CD4-positive, alpha-beta T cell treated with Interleukin-10 for 1 hour (primary cell): ENCODE data around the gene HOGA1.
A peak's percentile ranks its signal among the peaks of the same experiment; 100 is the strongest.
"Not testable (repeated sequence)": the region's sequence is repeated elsewhere in the genome, so short reads cannot be mapped to it uniquely, and the experiment has no call there.

Source experiments
- DNase-seq: peaks from one replicate; pipeline ENCODE4 v3.0.0-alpha.2; 2020

The HOGA1 gene

GRCh38 chr10:97584060-97584797, at the start of gene HOGA1:
Gene HOGA1, plus strand, starts transcription at chr10:97584389. Its CDS starts 315 bp downstream, at chr10:97584704.
- DNase-seq, result no peak

GRCh38 chr10:97534746-97535367, 49.3 kb upstream of the HOGA1 start:
- DNase-seq, result peak; percentile 4

- no peak for DNase-seq
Observed at GRCh38 chr10:97537186-97537869, 46.9 kb upstream of the HOGA1 start.

DNA sequence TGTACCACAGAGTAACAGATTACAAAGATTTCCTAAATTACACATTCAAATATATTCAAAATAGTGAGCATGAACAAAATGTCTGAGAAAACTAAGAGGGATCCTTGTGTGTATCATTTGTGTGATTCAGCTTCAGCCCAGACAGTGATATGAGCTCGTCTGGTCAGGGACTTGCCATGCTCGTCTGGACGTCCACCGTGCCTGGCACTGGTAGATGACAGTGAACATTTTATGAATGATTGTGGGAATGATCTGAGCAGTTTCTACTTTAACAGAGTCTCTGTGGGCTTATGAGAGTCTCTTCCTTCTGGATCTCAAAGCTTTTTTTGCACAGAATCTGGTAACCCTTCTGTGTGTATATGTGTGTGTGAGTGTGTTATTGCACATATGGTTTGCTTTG, 45.8 kb upstream of the HOGA1 start:
- no peak for DNase-seq

GRCh38 chr10:97538839-97539238, 45.4 kb upstream of the HOGA1 start:
- no peak for DNase-seq

DNA sequence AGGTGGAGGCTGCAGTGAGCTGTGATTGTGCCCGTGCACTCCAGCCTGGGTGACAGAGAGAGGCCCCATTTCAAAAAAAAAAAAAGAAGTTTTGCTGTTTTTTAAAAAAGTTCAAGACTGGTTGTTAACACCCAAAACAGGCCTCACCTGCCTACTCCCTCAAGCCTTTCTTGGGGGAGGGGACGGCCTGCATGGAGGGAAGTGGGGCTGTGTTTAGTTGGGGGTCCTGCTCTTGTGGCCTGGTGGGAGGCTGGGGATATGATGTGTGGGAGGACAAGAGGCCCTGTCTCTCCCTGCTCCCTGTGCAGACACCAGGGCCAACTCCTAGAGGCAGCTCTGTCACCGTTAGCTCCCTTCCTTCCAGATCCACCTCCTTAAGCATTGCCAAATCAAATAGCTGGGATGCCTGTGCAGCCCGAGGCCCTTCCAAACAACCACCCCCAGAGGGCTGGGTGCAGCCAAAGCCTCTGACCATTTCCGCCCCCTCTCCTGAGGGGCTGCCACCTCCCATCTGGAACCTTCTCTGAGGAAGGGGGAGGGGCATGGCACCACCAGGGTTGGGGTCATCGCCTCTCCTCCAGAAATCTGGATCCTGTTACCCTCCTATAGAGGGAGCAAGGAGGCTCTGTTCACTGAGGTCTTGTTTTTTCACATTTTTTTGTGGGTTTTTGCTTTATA, 44.5 kb upstream of the HOGA1 start:
- DNase-seq, result no peak

- no peak for DNase-seq
Observed at GRCh38 chr10:97540669-97541500, 43.3 kb upstream of the HOGA1 start.

GRCh38 chr10:97542169-97543024, 41.8 kb upstream of the HOGA1 start:
- DNase-seq, result no peak

DNA sequence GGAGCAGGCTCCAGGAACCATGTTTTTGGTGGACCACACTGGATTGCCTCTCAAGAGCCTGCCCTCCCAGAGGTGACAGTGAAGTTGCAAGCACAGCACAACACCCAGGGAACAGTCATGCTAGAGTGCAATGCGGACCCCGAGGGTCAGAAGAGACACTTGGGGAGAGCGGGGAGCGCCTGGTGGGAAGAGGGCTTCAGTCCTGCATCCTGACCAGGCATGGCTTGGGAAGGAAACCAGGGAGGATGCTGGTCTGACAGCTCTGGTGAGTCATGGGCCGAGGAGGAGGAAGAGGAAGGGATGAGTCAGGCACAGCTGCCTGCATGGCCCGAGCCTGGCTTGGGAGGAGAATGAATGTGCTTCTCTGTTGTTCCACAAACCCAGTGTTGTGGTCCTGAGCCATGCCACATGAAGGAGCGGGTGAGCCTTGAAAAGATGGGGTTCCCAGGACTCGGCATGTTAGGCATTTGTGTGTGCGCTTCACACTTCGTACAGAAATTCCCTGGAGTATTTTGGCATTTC, 41.1 kb upstream of the HOGA1 start:
- no peak for DNase-seq

GRCh38 chr10:97546456-97547270, 37.5 kb upstream of the HOGA1 start:
- no peak for DNase-seq

- DNase-seq, result no peak
Observed at GRCh38 chr10:97547271-97547600, 37.0 kb upstream of the HOGA1 start.

- no peak for DNase-seq
Observed at GRCh38 chr10:97547962-97548361, 36.2 kb upstream of the HOGA1 start.

DNA sequence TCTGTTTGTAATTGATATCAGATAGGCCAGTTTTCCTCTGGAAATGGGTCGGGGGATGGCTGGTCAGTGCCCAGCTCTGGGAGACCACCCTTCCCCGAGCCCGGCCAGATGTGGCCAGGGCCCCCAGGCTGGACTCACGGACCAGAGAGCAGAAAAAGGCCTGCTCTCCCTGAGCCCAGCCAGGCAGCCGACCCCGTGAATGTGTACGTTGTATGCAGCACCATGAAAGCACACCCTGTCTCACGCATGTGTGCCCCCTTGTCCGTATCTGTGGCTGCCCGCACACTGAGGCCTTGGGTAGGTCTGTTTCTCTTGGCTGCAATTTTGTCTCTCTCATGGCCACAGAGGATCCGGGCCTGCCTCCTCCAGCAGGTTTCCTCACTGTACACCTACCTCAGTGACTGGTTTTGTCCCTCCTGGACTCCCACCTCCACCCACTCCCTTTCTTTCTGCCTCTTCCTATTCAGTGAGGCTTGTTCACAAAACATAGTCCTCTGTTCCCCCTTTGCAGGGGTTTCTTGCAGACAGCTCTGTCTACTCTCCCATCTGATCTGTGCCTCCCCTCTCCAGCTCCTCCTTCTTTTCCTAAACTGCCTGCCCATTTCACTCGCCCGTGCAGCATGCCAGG, 35.2 kb upstream of the HOGA1 start:
- no peak for DNase-seq

GRCh38 chr10:97549587-97550322, 34.4 kb upstream of the HOGA1 start:
- no peak for DNase-seq

DNA sequence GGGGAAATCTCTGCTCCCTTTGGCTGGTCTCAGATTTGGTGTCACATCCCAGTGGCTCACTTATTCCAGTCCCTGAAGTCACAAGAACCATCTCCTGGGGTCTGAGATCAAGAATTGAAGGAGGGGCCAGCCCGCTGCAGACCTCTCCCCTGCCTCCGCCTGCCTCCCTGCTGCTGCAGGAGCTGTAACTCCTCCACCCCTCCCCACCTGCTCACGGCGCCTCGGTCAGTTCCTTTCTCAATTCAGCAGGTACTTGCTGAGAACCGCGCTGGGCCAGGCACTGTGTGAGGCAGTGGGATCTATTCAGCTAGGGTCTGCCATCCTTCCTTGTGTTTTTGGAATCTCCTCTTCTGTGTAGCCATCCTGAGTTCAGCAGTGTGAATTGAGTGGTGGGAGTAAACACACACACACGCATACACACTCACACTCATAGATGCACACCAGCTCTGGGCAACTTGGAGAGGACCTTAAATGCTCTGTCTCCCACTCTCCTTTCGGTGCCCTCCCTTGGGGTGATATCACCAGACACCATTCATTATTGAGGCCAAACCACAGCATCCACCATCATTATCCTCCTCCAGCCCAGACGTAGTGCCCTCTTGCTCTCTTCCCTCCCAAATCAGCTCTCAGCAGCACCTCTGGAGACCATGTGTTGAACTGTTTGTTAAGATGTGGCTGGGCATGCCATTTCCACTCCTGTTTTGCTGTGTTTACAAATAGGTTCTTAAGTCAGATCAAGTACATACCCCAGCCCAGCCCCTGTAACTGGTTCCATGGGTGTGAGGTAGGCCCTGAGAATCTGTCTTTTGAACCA, 33.6 kb upstream of the HOGA1 start:
- DNase-seq, result no peak

- DNase-seq, result no peak
Observed at GRCh38 chr10:97551271-97551670, 32.9 kb upstream of the HOGA1 start.

GRCh38 chr10:97553575-97554031, 30.6 kb upstream of the HOGA1 start:
- peak; percentile 62 for DNase-seq

DNA sequence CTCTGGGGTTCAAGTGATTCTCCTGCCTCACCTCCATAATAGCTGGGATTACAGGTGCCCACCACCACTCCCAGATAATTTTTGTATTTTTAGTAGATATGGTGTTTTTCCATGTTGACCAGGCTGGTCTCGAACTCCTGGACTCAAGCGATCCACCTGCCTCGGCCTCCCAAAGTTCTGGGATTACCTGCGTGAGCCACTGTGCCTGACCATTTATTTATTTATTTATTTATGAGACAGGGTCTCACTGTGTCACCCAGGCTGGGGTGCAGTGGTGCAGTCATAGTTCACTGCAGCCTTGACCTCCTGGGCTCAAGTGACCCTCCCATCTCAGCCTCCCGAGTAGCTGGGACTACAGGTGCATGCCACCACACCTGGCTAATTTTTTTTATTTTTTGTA, 29.9 kb upstream of the HOGA1 start:
- not testable (repeated sequence) for DNase-seq
